H1 (cell line): ENCODE results near the gene PAX7. TPM values are rescaled to one million over a fixed set of nuclear protein-coding genes. Genes with fewer than 3 reads are reported as not detected.

Experiments used
- CTCF ChIA-PET: fragments of 300-600 bp; sonication (Branson Sonifier 250); formaldehyde crosslinking; loops from one replicate; lab custom pipeline; 2021; ENCODE audit not compliant: partially characterized antibody; lab: Charles Lee
- POLR2A ChIA-PET: fragments of 300-600 bp; sonication (Branson Sonifier 250); formaldehyde crosslinking; loops from one replicate; lab custom pipeline; 2021; ENCODE audit warnings: inconsistent platforms; ENCODE audit not compliant: partially characterized antibody; lab: Charles Lee
- DNase-seq, 2 experiments: peaks; one replicate each; pipeline versions ENCODE4 v3.0.0 to v3.0.0-alpha.2; 2010 to 2022; ENCODE audit warnings: low spot score in 2 of 2, low read depth in 1 of 2, mixed read lengths in 1 of 2
- FAIRE-seq: peaks from 2 replicates; lab custom pipeline; 2011; peaks lifted over from hg19 to GRCh38; lab: Jason Lieb, UNC
- H2AFZ ChIP-seq: 2 replicates; pipeline ENCODE4 v1.8.1; 2012; ENCODE audit warnings: low read length, inconsistent platforms
- H2AK5ac ChIP-seq: 2 replicates; pipeline ENCODE4 v1.6.1; 2013; ENCODE audit warnings: low read depth, low read length
- H2BK120ac ChIP-seq: replicated peaks from 2 replicates; pipeline ENCODE3; 2013; ENCODE audit warnings: low read depth, low read length, inconsistent platforms
- H2BK12ac ChIP-seq: 2 replicates; pipeline ENCODE4 v1.6.1; 2013; ENCODE audit warnings: low read depth, low read length
- H2BK15ac ChIP-seq: 2 replicates; pipeline ENCODE4 v1.6.1; 2013; ENCODE audit warnings: low read length
- H2BK20ac ChIP-seq: 2 replicates; pipeline ENCODE4 v1.6.1; 2013; ENCODE audit warnings: low read length
- H2BK5ac ChIP-seq: 2 replicates; pipeline ENCODE4 v1.6.1; 2013; ENCODE audit warnings: low read depth, low read length
- H3K14ac ChIP-seq: 2 replicates; pipeline ENCODE4 v1.6.1; 2013; ENCODE audit warnings: inconsistent platforms; ENCODE audit not compliant: insufficient read length
- H3K18ac ChIP-seq: 2 replicates; pipeline ENCODE4 v1.6.1; 2013; ENCODE audit warnings: low read length; ENCODE audit errors: extremely low read depth
- H3K23ac ChIP-seq: 2 replicates; pipeline ENCODE4 v1.6.1; 2013; ENCODE audit warnings: inconsistent platforms; ENCODE audit not compliant: insufficient read length
- H3K23me2 ChIP-seq: 2 replicates; pipeline ENCODE4 v1.6.1; 2013; ENCODE audit warnings: low read depth, low read length
- H3K27ac ChIP-seq: 2 replicates; pipeline ENCODE4 v1.6.1; 2011; ENCODE audit warnings: low read depth, low read length, inconsistent platforms
- H3K27me3 ChIP-seq, 4 experiments: replicated peaks in 1 of 4; 1 replicate in 1 of 4; 2 replicates in 3 of 4; pipeline versions ENCODE4 v1.6.1 to v1.8.1; 2011 to 2013; ENCODE audit warnings: low read length in 3 of 4, mild to moderate bottlenecking in 3 of 4, inconsistent platforms in 2 of 4, mixed read lengths in 2 of 4, moderate library complexity in 1 of 4; ENCODE audit not compliant: control insufficient read depth in 3 of 4, insufficient read depth in 3 of 4; ENCODE audit errors: extremely low read depth in 1 of 4
- H3K36me3 ChIP-seq, 4 experiments: 2 replicates each; pipeline versions ENCODE4 v1.6.1 to v1.8.1; 2011 to 2013; ENCODE audit warnings: mild to moderate bottlenecking in 4 of 4, low read length in 3 of 4, moderate library complexity in 2 of 4, control low read depth in 1 of 4, inconsistent platforms in 1 of 4; ENCODE audit not compliant: insufficient read depth in 4 of 4, control insufficient read depth in 2 of 4
- H3K4ac ChIP-seq: replicated peaks from 2 replicates; pipeline ENCODE3; 2013; ENCODE audit warnings: low read length, low read depth, mixed read lengths, inconsistent platforms; ENCODE audit not compliant: insufficient read length
- H3K4me1 ChIP-seq, 4 experiments: replicated peaks in 1 of 4; 1 replicate in 1 of 4; 2 replicates in 3 of 4; pipeline versions ENCODE4 v1.6.1 to v1.8.1; 2011 to 2013; ENCODE audit warnings: low read length in 3 of 4, inconsistent platforms in 2 of 4, mixed read lengths in 1 of 4; ENCODE audit not compliant: insufficient read depth in 4 of 4, control insufficient read depth in 3 of 4
- H3K4me2 ChIP-seq, 2 experiments: 2 replicates each; pipeline versions ENCODE4 v1.6.1 to v1.8.1; 2011 to 2013; ENCODE audit warnings: low read depth in 2 of 2, low read length in 2 of 2, control low read depth in 1 of 2, inconsistent platforms in 1 of 2, mild to moderate bottlenecking in 1 of 2; ENCODE audit not compliant: insufficient read depth in 1 of 2
- H3K4me3 ChIP-seq, 4 experiments: fragments of 200-600, 300-600 bp in 1 of 4; sonication (generic), shearing (Covaris generic), sonication (Bioruptor Twin) in 1 of 4; 2 replicates each; pipeline versions ENCODE4 v1.5.1 to v1.8.1; 2011 to 2016; ENCODE audit warnings: low read length in 4 of 4, low read depth in 3 of 4, control low read depth in 2 of 4, inconsistent platforms in 2 of 4, mild to moderate bottlenecking in 2 of 4, mixed read lengths in 1 of 4, moderate library complexity in 1 of 4; ENCODE audit not compliant: insufficient read depth in 2 of 4; ENCODE audit errors: extremely low read depth in 1 of 4
- H3K56ac ChIP-seq: replicated peaks from 2 replicates; pipeline ENCODE3; 2013; ENCODE audit warnings: low read depth, mild to moderate bottlenecking, mixed read lengths, low read length, inconsistent platforms; ENCODE audit not compliant: insufficient read length
- H3K79me1 ChIP-seq: 2 replicates; pipeline ENCODE4 v1.6.1; 2013; ENCODE audit warnings: low read depth, low read length, control low read depth
- H3K79me2 ChIP-seq, 2 experiments: 2 replicates each; pipeline versions ENCODE4 v1.6.1 to v1.8.1; 2012 to 2013; ENCODE audit warnings: low read length in 2 of 2, mild to moderate bottlenecking in 2 of 2, inconsistent platforms in 1 of 2; ENCODE audit not compliant: insufficient read depth in 2 of 2, control insufficient read depth in 1 of 2
- H3K9ac ChIP-seq, 4 experiments: replicated peaks in 1 of 4; 1 replicate in 1 of 4; 2 replicates in 3 of 4; pipeline versions ENCODE4 v1.6.1 to v1.8.1; 2011 to 2013; ENCODE audit warnings: low read depth in 3 of 4, low read length in 3 of 4, control low read depth in 2 of 4, mild to moderate bottlenecking in 2 of 4, moderate library complexity in 2 of 4, inconsistent platforms in 1 of 4; ENCODE audit errors: extremely low read depth in 1 of 4
- H3K9me3 ChIP-seq, 2 experiments: 2 replicates each; pipeline versions ENCODE4 v1.6.1 to v1.8.1; 2012 to 2013; ENCODE audit warnings: mild to moderate bottlenecking in 2 of 2, moderate library complexity in 2 of 2, control low read depth in 1 of 2, inconsistent platforms in 1 of 2, low read depth in 1 of 2, low read length in 1 of 2, mixed read lengths in 1 of 2; ENCODE audit not compliant: insufficient read depth in 2 of 2
- H4K20me1 ChIP-seq, 2 experiments: replicated peaks in 1 of 2; 2 replicates each; pipeline versions ENCODE3 to v1.8.1; 2011 to 2013; ENCODE audit warnings: inconsistent platforms in 2 of 2, low read length in 2 of 2, mild to moderate bottlenecking in 1 of 2; ENCODE audit not compliant: insufficient read depth in 2 of 2, control insufficient read depth in 1 of 2
- H4K5ac ChIP-seq: 2 replicates; pipeline ENCODE4 v1.6.1; 2013; ENCODE audit warnings: low read length, low read depth, mixed read lengths, inconsistent platforms; ENCODE audit not compliant: insufficient read length
- H4K8ac ChIP-seq: 2 replicates; pipeline ENCODE4 v1.8.0; 2013; ENCODE audit warnings: mild to moderate bottlenecking, moderate library complexity, low read length, inconsistent platforms; ENCODE audit not compliant: insufficient read depth; ENCODE audit errors: extremely low read depth
- H4K91ac ChIP-seq: replicated peaks from 2 replicates; pipeline ENCODE3; 2013; ENCODE audit warnings: low read length, mixed read lengths, inconsistent platforms; ENCODE audit not compliant: insufficient read length
- CBX8 ChIP-seq: fragments of 300-800, 300-1000 bp; sonication (generic); IDR thresholded peaks from 2 replicates; pipeline ENCODE4 v1.7.1; 2016; ENCODE audit warnings: low read depth, low read length, borderline replicate concordance
- EZH2 ChIP-seq: fragments of 200-600 bp; sonication (generic); IDR thresholded peaks from 2 replicates; pipeline ENCODE4 v1.7.1; 2012; ENCODE audit warnings: low read depth, mild to moderate bottlenecking, moderate library complexity, low read length, inconsistent platforms; ENCODE audit not compliant: severe bottlenecking
- NRF1 ChIP-seq: IDR thresholded peaks from 2 replicates; pipeline ENCODE4 v1.6.1; 2011; ENCODE audit warnings: mild to moderate bottlenecking, low read depth, low read length, improper control_type of control experiment
- RNF2 ChIP-seq: fragments of 200-900, 300-1000 bp; sonication (generic); IDR thresholded peaks from 2 replicates; pipeline ENCODE4 v1.7.1; 2016; ENCODE audit warnings: borderline replicate concordance, low read depth, mild to moderate bottlenecking, antibody characterized with exemption, low read length; ENCODE audit not compliant: poor library complexity, severe bottlenecking; ENCODE audit errors: missing control alignments
- WGBS, 2 experiments: shearing (Covaris generic) in 1 of 2; methylation state at CpG; one replicate each; pipeline versions ENCODE4 v1.1.6 to v1.1.7; 2013 to 2015; ENCODE audit warnings: low lambda C conversion rate in 2 of 2, mixed read lengths in 2 of 2, inconsistent platforms in 1 of 2, low coverage in 1 of 2, missing lambda C conversion rate in 1 of 2; ENCODE audit not compliant: insufficient replicate concordance in 2 of 2, insufficient coverage in 1 of 2, insufficient read length in 1 of 2; ENCODE audit errors: extremely low coverage in 1 of 2, missing lambda C conversion rate in 1 of 2; 5-methylcytosine and 5-hydroxymethylcytosine counted together
- polyA plus RNA-seq, 7 experiments: library from polyadenylated mRNA; depleted of rRNA in 3 of 7; stranded (reverse) in 5 of 7; unstranded in 2 of 7; fragments of >200 nt in 5 of 7; fragments of 200-250 nt in 2 of 7; gene quantifications; 1 replicate in 5 of 7; 2 replicates in 1 of 7; 4 replicates in 1 of 7; pipeline versions ENCODE4 v1.2.1 to v1.2.3, GENCODE V29; 2011 to 2013; ENCODE audit warnings: missing spikeins in 2 of 7, mixed read lengths in 2 of 7
- total RNA-seq: library from RNA; stranded (reverse); fragmentation: NEBNext Ultra II Directional; extraction: Animal tissue kit (Norgen Biotek cat#: 25700); gene quantifications from 2 replicates; pipeline ENCODE4 v1.2.1, GENCODE V29; 2021

PAX7 gene
- total and polyA plus RNA-seq, 2 of the 8 experiments (the other 6 are each of a cell fraction or from before 2014, with no cell fraction given), result not detected

DNA sequence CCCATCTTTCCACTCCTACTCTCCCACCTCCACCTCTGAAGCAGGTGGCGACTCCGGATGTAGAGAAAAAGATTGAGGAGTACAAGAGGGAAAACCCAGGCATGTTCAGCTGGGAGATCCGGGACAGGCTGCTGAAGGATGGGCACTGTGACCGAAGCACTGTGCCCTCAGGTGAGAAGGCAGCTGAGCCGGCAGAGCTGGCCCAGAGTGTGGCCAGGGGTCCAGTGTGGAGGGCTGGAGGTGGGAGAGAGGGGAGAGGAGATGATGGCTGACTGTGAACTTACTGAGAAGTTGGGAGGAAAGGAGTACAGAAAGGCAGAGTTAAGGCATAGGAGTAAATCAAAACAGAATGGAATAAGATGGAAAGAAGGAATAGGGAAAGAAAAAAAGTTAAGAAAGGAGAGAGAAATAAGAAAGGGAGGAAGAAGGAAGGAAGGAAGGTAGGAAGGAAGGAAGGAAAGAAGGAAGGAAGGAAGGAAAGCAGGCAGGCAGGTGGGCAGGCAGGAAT is 4.5 kb downstream of the PAX7 start:
- CTCF ChIA-PET, result interaction anchor here (1.1 to 4.8 kb wide), 4 partner anchors 9 to 47 kb away, joined by 3 to 24 read pairs (median 11); no protein-coding TSS in a partner anchor
- H4K20me1 ChIP-seq, result peaks cover 25 to 30% of the 10 kb centered on the region in 2 experiments
- H3K23me2 ChIP-seq, result peaks cover 13% of the 10 kb centered on the region; the same call in 1 of the 2 replicates

More for the DNA sequence above, 4.5 kb downstream of the PAX7 start:
- 16% methylated on average over 5 of the region's 5 CpGs; no CpG with 5 or more reads in 1 of the 2 experiments for WGBS, 2 experiments
- Histone ChIP-seq H3K23ac (no peak overlapping the region), H4K5ac (no peak overlapping the region), H3K14ac (no peak overlapping the region), H4K8ac (no peak overlapping the region), H3K4me1 (peaks cover 9 to 58% (median 20%) of the 10 kb centered on the region in 4 experiments), H2BK5ac (no peak overlapping the region), H4K91ac (no peak overlapping the region), H3K9me3 (no peaks in the 10 kb centered on the region), H2AFZ (no peak overlapping the region), H2BK120ac (no peak overlapping the region), H3K36me3 (no peaks in the 10 kb centered on the region; a peak in 1 of 8 replicates), H2BK20ac (peak overlapping the region; percentile 80; the same call in 1 of the 2 replicates), H2BK12ac (peak overlapping the region; percentile 84; the same call in 1 of the 2 replicates), H3K27me3 (peaks cover 86 to 98% (median 95%) of the 10 kb centered on the region in 4 experiments), H3K56ac (no peak overlapping the region), H3K27ac (no peak overlapping the region), H3K4me2 (no peak overlapping the region; a peak in 1 of 4 replicates), H3K79me1 (no peaks in the 10 kb centered on the region), H3K9ac (no peak overlapping the region), H3K79me2 (no peaks in the 10 kb centered on the region), H2AK5ac (no peak overlapping the region; the same call in 1 of the 2 replicates), H3K18ac (peak overlapping the region; percentile 32), H2BK15ac (0 out of 2 replicates have a peak overlapping the region, but pooled peaks have one; percentile 92), H3K4ac (no peak overlapping the region), H3K4me3 (no peak overlapping the region)
- TF ChIP-seq CBX8, result peak; percentile 81; the same call in 1 of the 2 replicates
- TF ChIP-seq NRF1, result no peak
- TF ChIP-seq EZH2, result peak; percentile 3
- peak; percentile 40 for TF ChIP-seq RNF2
- POLR2A ChIA-PET, result interaction anchor here (9.2 kb wide), 1 partner anchor 8 kb away, joined by 56 read pairs; no protein-coding TSS in a partner anchor
- FAIRE-seq, result no peak
- DNase-seq, result no peak
